Stimulated activated naive CD8-positive, alpha-beta T cell treated with anti-CD3 and anti-CD28 coated beads, Interleukin-15, Interleukin-2, amounts not matched to agents 100 ng/mL and 50 ng/mL, for 24 hours (primary cell): Measurements from ENCODE around the gene KCNA2.
A peak's percentile ranks its signal among the peaks of the same experiment; 100 is the strongest.

Experiments used
- H3K27ac Mint-ChIP-seq: one replicate; pipeline ENCODE4 v1.8.0; 2021; ENCODE audit warnings: mild to moderate bottlenecking, mixed read lengths
- H3K27me3 Mint-ChIP-seq: one replicate; pipeline ENCODE4 v1.8.0; 2021; ENCODE audit warnings: mixed read lengths
- H3K36me3 Mint-ChIP-seq: one replicate; pipeline ENCODE4 v1.8.0; 2021; ENCODE audit warnings: low read depth, mixed read lengths
- H3K4me1 Mint-ChIP-seq: one replicate; pipeline ENCODE4 v1.8.0; 2021; ENCODE audit warnings: low read depth, mixed read lengths
- H3K4me3 Mint-ChIP-seq: one replicate; pipeline ENCODE4 v1.8.0; 2021; ENCODE audit warnings: mild to moderate bottlenecking, mixed read lengths
- H3K9me3 Mint-ChIP-seq: one replicate; pipeline ENCODE4 v1.8.0; 2021; ENCODE audit warnings: mixed read lengths

Gene KCNA2

GRCh38 chr1:110605901-110606656 lies at the start of gene KCNA2:
Gene KCNA2 (minus strand): TSS chr1:110606358. CDS start chr1:110604782, 1,576 bp downstream.
- H3K36me3 Mint-ChIP-seq: no peaks in the 10 kb centered on the region
- peak within 1 kb of the TSS; percentile 78 for H3K4me3 Mint-ChIP-seq
- peaks cover 7% of the 10 kb centered on the region for H3K4me1 Mint-ChIP-seq
- no peaks in the 10 kb centered on the region for H3K9me3 Mint-ChIP-seq
- H3K27me3 Mint-ChIP-seq: peaks cover 61% of the 10 kb centered on the region
- H3K27ac Mint-ChIP-seq: no peak within 1 kb of the TSS

GRCh38 chr1:110650609-110651008 lies 44.5 kb upstream of the KCNA2 start:
- H3K36me3 Mint-ChIP-seq: no peaks in the 10 kb centered on the region
- H3K9me3 Mint-ChIP-seq: no peaks in the 10 kb centered on the region
- H3K27me3 Mint-ChIP-seq: no peaks in the 10 kb centered on the region
- peaks cover 23% of the 10 kb centered on the region for H3K4me1 Mint-ChIP-seq
- H3K4me3 Mint-ChIP-seq: no peak overlapping the region
- H3K27ac Mint-ChIP-seq: no peak overlapping the region

- Mint-ChIP-seq H3K27ac (no peak overlapping the region), H3K4me3 (no peak overlapping the region), H3K27me3 (no peaks in the 10 kb centered on the region)
Observed at GRCh38 chr1:110648417-110648816, 42.3 kb upstream of the KCNA2 start.

GRCh38 chr1:110647254-110647891 lies 41.2 kb upstream of the KCNA2 start:
- H3K4me1 Mint-ChIP-seq: peaks cover 30% of the 10 kb centered on the region
- no peak overlapping the region for H3K4me3 Mint-ChIP-seq

More at GRCh38 chr1:110648417-110648816, 42.3 kb upstream of the KCNA2 start:
- no peaks in the 10 kb centered on the region for H3K9me3 Mint-ChIP-seq
- H3K36me3 Mint-ChIP-seq: no peaks in the 10 kb centered on the region
- peaks cover 24% of the 10 kb centered on the region for H3K4me1 Mint-ChIP-seq

GRCh38 chr1:110645821-110646735 lies 39.9 kb upstream of the KCNA2 start:
- Mint-ChIP-seq H3K4me1 (peaks cover 37% of the 10 kb centered on the region), H3K4me3 (peak overlapping the region; percentile 32), H3K27ac (peak overlapping the region; percentile 82), H3K36me3 (no peaks in the 10 kb centered on the region), H3K9me3 (peaks cover 3% of the 10 kb centered on the region), H3K27me3 (no peaks in the 10 kb centered on the region)

More at GRCh38 chr1:110647254-110647891, 41.2 kb upstream of the KCNA2 start:
- H3K36me3 Mint-ChIP-seq: no peaks in the 10 kb centered on the region
- no peak overlapping the region for H3K27ac Mint-ChIP-seq
- no peaks in the 10 kb centered on the region for H3K9me3 Mint-ChIP-seq
- no peaks in the 10 kb centered on the region for H3K27me3 Mint-ChIP-seq

GRCh38 chr1:110645211-110645610 lies 39.1 kb upstream of the KCNA2 start:
- H3K9me3 Mint-ChIP-seq: peaks cover 7% of the 10 kb centered on the region
- peaks cover 39% of the 10 kb centered on the region for H3K4me1 Mint-ChIP-seq
- H3K27ac Mint-ChIP-seq: no peak overlapping the region
- H3K4me3 Mint-ChIP-seq: no peak overlapping the region
- H3K36me3 Mint-ChIP-seq: no peaks in the 10 kb centered on the region
- no peaks in the 10 kb centered on the region for H3K27me3 Mint-ChIP-seq

- Mint-ChIP-seq H3K9me3 (peaks cover 10% of the 10 kb centered on the region), H3K27me3 (no peaks in the 10 kb centered on the region), H3K27ac (no peak overlapping the region), H3K4me1 (peaks cover 52% of the 10 kb centered on the region), H3K4me3 (no peak overlapping the region), H3K36me3 (no peaks in the 10 kb centered on the region)
Observed at GRCh38 chr1:110643879-110644472, 37.8 kb upstream of the KCNA2 start.

GRCh38 chr1:110639724-110640386 lies 33.7 kb upstream of the KCNA2 start:
- peaks cover 10% of the 10 kb centered on the region for H3K9me3 Mint-ChIP-seq
- no peak overlapping the region for H3K4me3 Mint-ChIP-seq
- no peaks in the 10 kb centered on the region for H3K36me3 Mint-ChIP-seq
- H3K27ac Mint-ChIP-seq: peak overlapping the region; percentile 8
- H3K4me1 Mint-ChIP-seq: peaks cover 86% of the 10 kb centered on the region
- H3K27me3 Mint-ChIP-seq: no peaks in the 10 kb centered on the region

GRCh38 chr1:110638556-110638955 lies 32.4 kb upstream of the KCNA2 start:
- no peaks in the 10 kb centered on the region for H3K27me3 Mint-ChIP-seq
- H3K36me3 Mint-ChIP-seq: no peaks in the 10 kb centered on the region
- peaks cover 10% of the 10 kb centered on the region for H3K9me3 Mint-ChIP-seq
- H3K27ac Mint-ChIP-seq: peak overlapping the region; percentile 66
- H3K4me1 Mint-ChIP-seq: peaks cover 89% of the 10 kb centered on the region
- H3K4me3 Mint-ChIP-seq: no peak overlapping the region

- no peak overlapping the region for H3K4me3 Mint-ChIP-seq
- H3K36me3 Mint-ChIP-seq: no peaks in the 10 kb centered on the region
- H3K27me3 Mint-ChIP-seq: no peaks in the 10 kb centered on the region
- no peak overlapping the region for H3K27ac Mint-ChIP-seq
- H3K4me1 Mint-ChIP-seq: peaks cover 89% of the 10 kb centered on the region
- H3K9me3 Mint-ChIP-seq: peaks cover 10% of the 10 kb centered on the region
Observed at GRCh38 chr1:110638058-110638457, 31.9 kb upstream of the KCNA2 start.

- Mint-ChIP-seq H3K4me3 (no peak overlapping the region), H3K9me3 (peaks cover 10% of the 10 kb centered on the region), H3K4me1 (peaks cover 85% of the 10 kb centered on the region), H3K27me3 (no peaks in the 10 kb centered on the region), H3K27ac (no peak overlapping the region), H3K36me3 (no peaks in the 10 kb centered on the region)
Observed at GRCh38 chr1:110637475-110637874, 31.3 kb upstream of the KCNA2 start.

GRCh38 chr1:110636149-110636935 lies 30.2 kb upstream of the KCNA2 start:
- H3K4me3 Mint-ChIP-seq: peak overlapping the region; percentile 50
- no peaks in the 10 kb centered on the region for H3K36me3 Mint-ChIP-seq
- peaks cover 7% of the 10 kb centered on the region for H3K9me3 Mint-ChIP-seq
- peak overlapping the region; percentile 77 for H3K27ac Mint-ChIP-seq
- H3K4me1 Mint-ChIP-seq: peaks cover 76% of the 10 kb centered on the region
- H3K27me3 Mint-ChIP-seq: no peaks in the 10 kb centered on the region

GRCh38 chr1:110635434-110635833 lies 29.3 kb upstream of the KCNA2 start:
- Mint-ChIP-seq H3K4me1 (peaks cover 74% of the 10 kb centered on the region), H3K27me3 (no peaks in the 10 kb centered on the region), H3K36me3 (no peaks in the 10 kb centered on the region), H3K4me3 (peak overlapping the region; percentile 56), H3K9me3 (peaks cover 5% of the 10 kb centered on the region), H3K27ac (peak overlapping the region; percentile 77)
